Fibroblast of the conjunctiva (primary cell): ENCODE results near the gene RFC5.
"Not testable (repeated sequence)": the region's sequence is repeated elsewhere in the genome, so short reads cannot be mapped to it uniquely, and the experiment has no call there.

Experiments
- DNase-seq: peaks from one replicate; pipeline ENCODE4 v3.0.0-alpha.2; 2010; ENCODE audit warnings: low read depth

RFC5 gene, protein sequence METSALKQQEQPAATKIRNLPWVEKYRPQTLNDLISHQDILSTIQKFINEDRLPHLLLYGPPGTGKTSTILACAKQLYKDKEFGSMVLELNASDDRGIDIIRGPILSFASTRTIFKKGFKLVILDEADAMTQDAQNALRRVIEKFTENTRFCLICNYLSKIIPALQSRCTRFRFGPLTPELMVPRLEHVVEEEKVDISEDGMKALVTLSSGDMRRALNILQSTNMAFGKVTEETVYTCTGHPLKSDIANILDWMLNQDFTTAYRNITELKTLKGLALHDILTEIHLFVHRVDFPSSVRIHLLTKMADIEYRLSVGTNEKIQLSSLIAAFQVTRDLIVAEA

DNA sequence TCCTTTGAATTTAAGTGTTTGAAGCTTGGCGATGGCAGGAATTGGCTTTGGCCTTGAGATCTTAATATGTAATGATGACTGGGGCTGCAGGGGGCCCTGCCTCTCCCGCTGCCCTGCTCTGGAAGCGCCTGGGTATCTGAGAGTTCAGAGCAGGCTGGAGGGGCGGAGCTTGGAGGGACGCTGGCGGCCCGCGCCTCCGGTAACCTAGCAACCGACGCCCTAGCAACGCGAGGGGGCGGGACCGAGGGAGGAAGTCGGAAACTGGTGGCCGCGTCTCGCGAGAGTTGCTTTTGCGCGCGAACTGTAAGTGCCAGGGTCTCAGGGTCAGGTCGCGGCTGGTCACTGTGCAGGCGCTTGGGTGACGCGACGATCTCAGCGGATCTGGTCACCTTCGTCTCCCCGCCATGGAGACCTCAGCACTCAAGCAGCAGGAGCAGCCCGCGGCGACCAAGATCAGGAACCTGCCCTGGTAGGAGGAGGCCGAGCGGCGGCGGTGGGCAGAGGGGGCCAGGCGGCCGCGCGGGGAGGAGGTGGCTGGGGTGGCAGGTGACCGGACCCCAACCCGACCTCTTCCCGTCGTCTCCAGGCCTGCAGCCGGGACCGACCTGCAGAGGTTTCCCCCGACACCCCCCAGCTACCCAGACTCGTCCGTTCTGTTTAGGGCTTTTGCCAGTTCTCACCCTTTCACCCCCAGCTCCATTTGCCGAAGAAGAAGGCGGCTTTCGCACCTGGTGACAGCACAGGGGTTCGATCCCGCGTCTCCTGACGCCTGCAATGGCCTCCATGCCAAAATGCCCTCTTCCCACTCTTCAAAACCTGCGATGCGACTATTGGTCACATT lies at the start of gene RFC5:
RFC5 (plus strand) TSS at position 280 of the 841 bp plus-strand sequence; CDS start at position 405, 125 bp downstream.
- peak; percentile 95 for DNase-seq

GRCh38 chr12:117967043-117967442 lies 49.5 kb upstream of the RFC5 start:
- no peak for DNase-seq

DNA sequence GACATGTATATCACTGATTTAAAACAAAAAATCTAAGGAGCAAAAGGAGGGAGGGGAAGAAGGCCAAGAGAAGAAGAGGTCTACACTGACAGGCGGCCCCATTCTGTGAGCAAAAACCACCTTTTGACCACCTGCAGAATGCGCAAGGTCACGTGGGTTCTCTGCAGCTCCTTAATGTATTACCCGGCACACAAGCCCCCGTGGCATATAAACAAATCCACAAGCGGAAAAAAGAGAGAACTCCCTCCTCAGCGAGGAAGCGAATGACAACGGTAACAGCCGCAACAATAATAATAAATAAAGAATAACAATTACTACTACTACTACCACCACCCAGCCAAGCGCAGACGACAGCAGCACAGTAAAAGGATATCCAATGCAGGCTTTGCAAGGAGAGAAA lies 49.0 kb upstream of the RFC5 start:
- DNase-seq: no peak

DNA sequence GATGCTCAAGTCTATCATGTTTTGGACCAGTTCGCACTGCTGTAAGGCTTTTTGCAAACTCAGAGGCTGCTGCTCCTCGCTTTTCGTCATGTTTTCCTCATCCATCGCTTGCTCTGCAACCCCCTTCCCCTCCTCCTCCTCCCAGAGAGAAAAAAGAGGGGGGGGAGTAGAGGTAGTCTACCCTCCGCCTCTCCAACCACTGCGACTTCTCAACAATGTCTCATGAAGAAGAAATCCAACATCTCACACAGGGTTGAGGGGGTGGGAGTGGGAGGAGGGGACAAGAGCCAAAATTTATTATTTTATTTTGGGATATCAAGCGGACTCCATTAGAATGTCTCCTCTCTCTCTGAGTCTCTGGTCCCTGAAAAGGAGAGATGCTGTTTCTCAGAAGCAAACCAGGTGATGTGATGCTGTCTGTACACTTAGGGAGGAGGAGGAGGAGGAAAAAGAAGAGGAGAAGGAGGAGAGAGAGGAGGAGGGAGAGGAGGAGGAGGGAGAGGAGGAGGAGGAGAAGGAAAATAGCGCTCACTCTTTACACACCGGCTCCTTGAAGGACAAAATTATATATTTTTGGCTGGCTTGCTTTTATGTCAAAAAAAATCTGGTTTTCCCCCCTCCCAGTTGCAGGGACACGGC lies 48.2 kb upstream of the RFC5 start:
- DNase-seq: no peak

DNA sequence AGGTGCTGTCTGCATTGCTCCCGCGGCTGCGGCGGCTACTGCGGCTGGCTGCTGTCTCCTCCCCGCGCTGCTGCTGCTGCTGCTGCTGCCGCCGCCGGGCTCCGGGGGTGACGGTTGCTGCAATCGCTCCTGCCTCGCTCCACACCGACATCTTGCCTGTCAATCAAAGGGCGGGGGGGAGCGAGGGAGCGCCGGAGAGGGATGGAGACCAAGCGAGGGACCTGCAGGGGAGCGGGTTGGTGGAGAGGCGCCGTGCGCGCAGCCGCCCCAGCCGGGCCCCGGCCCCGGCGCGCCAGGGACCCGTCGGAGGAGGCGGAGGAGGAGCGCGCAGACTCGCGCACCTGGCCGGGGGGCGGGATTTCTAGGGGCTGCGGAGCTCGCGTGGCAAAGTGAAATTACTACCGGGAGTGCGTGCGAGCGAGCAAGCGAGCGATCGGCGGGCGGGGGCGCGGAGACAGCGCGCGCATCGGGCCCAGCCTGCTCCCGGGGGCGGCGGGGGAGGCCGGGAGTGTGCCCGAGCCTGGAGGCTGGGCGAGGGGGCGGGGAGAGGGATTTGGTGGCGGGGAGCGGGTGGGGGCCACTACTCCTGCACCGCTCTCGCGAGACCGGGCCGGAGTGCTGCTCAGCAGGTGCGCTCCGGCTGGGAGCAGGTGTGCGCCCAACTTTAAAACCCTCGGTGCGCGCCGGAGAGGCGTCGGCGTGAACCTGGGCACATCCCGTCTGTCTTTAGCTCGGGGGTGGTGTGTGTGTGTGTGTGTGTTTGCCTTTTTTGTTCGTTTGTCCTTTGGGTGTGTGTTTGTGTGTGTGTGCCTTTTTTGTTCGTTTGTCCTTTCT lies 47.5 kb upstream of the RFC5 start, which contains the start of gene KSR2:
KSR2 (minus strand) TSS at position 165 of the 834 bp plus-strand sequence. CDS start 735 bp downstream, outside the sequence.
- DNase-seq: no peak

GRCh38 chr12:117970334-117970733 lies 46.2 kb upstream of the RFC5 start:
- no peak for DNase-seq

DNA sequence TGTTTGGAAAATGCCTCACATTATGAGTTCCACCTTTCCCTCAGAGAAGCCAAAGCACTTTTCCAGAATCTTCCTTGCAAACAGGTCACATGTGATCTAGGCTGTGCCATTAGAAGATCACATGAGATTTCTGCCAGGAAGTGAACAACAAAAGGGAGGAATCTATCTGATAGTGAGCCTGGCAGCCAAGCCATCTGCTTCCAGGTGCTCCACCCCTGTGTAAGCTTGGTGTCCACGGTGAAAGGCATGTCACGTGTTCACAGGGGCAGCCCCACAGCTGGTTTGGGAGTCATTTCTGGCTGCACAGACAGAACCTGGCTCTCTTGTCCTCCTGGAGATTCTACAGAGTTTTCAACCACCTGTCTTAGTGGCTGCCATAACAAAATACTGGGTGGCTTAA lies 44.2 kb upstream of the RFC5 start:
- DNase-seq: no peak

GRCh38 chr12:117975006-117975405 lies 41.5 kb upstream of the RFC5 start:
- no peak for DNase-seq

- DNase-seq: no peak
These were observed 39.1 kb upstream of the RFC5 start for GRCh38 chr12:117977373-117977772.

DNA sequence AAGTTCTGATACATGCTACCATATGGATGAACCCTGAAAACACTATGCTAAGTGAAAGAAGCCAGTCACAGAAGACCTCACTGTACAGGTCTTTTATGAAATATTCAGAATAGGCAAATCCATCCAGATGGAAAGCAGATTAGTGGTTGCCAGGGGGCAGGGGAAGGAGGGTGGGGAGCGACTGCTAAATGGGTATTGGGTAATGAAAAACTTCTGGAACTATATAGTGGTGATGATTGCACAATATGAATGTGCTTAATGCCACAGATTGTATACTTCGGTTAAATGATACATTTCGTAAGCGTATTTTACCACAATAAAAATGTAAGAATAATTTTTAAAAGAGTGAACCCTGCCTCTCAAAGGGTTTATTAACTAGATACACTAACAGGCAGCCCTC lies 35.9 kb upstream of the RFC5 start:
- DNase-seq: peak; percentile 57

GRCh38 chr12:117981267-117981666 lies 35.2 kb upstream of the RFC5 start:
- no peak for DNase-seq

DNA sequence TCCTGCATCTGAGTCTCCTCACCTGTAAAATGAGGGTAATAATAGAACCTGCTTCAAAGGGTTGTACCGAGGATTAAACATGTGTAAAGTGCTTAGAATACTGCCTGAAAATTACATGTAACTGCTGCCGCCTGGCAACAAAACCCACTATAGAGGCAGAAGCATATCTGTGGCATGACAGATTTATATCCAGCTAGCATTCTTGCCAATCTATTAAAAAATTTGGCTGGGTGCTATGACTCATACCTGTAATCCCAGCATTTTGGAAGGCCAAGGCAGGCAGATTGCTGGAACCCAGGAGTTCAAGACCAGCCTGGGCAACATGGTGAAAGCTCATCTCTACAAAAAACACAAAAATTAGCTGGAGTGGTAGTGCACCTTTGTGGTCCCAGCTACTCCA lies 31.3 kb upstream of the RFC5 start:
- no peak for DNase-seq

- DNase-seq: no peak
These were observed 29.6 kb upstream of the RFC5 start for GRCh38 chr12:117986705-117987469.

- DNase-seq: no peak
These were observed 21.7 kb upstream of the RFC5 start for GRCh38 chr12:117994551-117995438.

- DNase-seq: no peak
These were observed 17.8 kb upstream of the RFC5 start for GRCh38 chr12:117998719-117999118.

DNA sequence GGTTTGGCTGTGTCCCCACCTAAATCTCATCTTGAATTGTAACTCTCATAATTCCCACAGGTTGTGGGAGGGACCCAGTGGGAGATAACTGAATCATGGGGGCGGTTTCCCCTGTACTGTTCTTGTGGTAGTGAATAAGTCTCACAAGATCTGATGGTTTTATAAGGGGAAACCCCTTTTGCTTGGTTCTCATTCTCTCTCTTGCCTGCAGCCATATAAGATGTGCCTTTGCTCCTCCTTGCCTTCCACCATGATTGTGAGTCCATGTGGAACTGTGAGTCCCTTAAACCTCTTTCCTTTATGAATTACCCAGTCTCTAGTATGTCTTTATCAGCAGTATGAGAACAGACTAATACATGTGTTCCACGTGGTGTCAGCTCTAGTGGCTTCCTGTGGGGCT lies 16.7 kb upstream of the RFC5 start:
- not testable (repeated sequence) for DNase-seq

GRCh38 chr12:118010903-118011302 lies 5.6 kb upstream of the RFC5 start:
- DNase-seq: no peak

- DNase-seq: no peak
These were observed 5.1 kb upstream of the RFC5 start for GRCh38 chr12:118011377-118011776.

- no peak for DNase-seq
These were observed 4.5 kb upstream of the RFC5 start for GRCh38 chr12:118011961-118012360.

DNA sequence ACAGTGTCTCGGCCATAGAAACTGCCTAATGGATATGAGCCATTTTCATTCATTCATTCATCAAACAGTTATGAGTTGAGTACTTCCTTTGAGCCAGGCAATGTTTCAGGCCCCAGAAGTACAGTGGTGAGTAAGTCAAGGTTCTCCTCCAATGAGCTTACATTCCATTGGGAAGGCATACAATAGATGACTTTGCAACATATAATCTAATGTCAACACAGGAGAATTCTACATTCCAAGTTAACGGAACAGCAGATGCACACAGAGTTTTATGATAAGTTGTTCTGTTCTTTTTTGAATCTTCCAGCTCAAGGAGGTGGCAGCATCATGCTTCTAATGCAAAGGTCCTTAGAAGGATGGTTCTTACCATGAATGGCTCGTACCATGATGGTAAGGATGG lies 3.2 kb upstream of the RFC5 start:
- no peak for DNase-seq
